Measurements from ENCODE around the gene GTPBP6. TPM values are rescaled to one million over a fixed set of nuclear protein-coding genes. Genes with fewer than 3 reads are reported as not detected.
A peak's percentile ranks its signal among the peaks of the same experiment; 100 is the strongest.
"Not testable (repeated sequence)": the region's sequence is repeated elsewhere in the genome, so short reads cannot be mapped to it uniquely, and the experiment has no call there.

Gene GTPBP6
- total RNA-seq, 2 donors from 2014 or later, result 67.7 to 69.0 TPM

DNA sequence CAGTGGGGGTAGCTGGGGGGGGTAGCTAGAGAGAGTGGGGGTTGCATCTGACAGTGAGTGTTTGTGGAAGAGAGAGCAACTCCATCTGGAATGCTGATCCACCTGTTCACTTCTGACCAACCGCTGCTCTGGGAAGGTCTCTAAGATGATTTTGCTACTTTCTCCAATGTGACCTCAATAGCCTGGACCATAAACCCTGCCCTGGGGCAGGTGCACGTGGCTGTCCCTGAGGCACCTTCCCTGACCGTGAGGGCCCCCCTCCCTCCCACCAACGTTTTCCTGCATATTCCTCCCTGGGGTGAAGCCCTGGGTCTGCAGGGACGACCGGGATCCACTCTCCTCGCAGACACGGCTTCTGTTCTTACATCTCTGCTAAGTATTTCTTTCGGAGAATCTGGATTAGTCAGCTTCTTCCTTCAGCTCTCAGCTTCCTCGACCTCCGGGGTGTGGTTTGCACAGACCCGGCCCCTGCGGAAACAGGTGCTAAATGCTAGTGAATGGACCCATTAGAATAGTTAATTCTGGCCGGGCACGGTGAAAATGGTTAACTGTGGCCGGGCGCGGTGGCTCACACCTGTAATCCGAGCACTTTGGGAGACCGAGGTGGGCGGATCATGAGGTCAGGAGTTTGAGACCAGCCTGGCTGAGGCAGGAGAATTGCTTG is 58.8 kb downstream of the GTPBP6 start:
- Mint-ChIP-seq H3K27ac (no peak overlapping the region), H3K4me3 (peak overlapping the region; percentile 39), H3K27me3 (no peaks in the 10 kb centered on the region), H3K4me1 (no peaks in the 10 kb centered on the region), H3K36me3 (ENCODE audit: low read depth) (no peaks in the 10 kb centered on the region)
- no peak for DNase-seq
- ATAC-seq, result no peak
- no peaks in the 10 kb centered on the region for H3K9me3 ChIP-seq (ENCODE audit: control insufficient read depth, low read length, poor library complexity, severe bottlenecking)

DNA sequence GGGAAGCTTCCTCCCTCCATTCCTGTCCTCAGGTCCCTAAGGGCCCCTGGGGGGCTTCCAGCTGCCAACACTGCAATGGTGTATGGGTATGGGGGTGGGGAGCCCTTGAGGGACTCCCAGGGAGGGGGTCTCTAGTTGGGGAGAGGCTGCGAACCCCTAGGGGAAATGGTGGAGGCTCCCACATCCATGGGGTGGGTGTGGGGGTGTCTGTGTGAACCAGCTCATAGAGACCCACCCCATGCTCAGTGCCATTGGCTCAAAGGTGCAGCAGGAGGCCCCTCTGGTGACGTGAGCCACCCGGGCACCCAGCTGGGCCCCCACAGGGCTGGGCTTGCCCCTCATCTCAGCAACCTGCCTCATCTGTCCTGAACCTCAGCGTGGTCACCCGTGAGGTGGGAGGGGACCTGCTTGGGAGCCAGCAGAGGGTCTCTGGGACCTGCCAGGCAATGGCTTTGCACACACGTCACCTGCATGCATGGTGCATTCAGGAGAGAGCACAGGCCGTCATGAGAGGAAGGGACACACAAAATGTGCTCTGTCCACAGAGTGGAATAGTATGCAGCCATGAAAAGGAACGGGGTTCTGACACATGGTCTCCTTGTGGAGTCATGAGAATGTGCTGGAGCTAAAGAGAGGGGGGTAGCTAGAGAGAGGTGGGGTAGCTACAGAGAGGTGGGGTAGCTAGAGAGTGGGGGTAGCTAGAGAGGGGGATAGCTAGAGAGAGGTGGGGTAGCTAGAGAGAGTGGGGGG is 60.1 kb downstream of the GTPBP6 start:
- H3K9me3 ChIP-seq (ENCODE audit: control insufficient read depth, low read length, poor library complexity, severe bottlenecking), result no peaks in the 10 kb centered on the region
- ATAC-seq (no peak), DNase-seq (no peak)
- no peak overlapping the region for H3K27ac Mint-ChIP-seq
- H3K4me3 Mint-ChIP-seq, result no peak overlapping the region
- peaks cover 2% of the 10 kb centered on the region for H3K4me1 Mint-ChIP-seq
- H3K27me3 Mint-ChIP-seq, result no peaks in the 10 kb centered on the region
- H3K36me3 Mint-ChIP-seq (ENCODE audit: low read depth), result no peaks in the 10 kb centered on the region

DNA sequence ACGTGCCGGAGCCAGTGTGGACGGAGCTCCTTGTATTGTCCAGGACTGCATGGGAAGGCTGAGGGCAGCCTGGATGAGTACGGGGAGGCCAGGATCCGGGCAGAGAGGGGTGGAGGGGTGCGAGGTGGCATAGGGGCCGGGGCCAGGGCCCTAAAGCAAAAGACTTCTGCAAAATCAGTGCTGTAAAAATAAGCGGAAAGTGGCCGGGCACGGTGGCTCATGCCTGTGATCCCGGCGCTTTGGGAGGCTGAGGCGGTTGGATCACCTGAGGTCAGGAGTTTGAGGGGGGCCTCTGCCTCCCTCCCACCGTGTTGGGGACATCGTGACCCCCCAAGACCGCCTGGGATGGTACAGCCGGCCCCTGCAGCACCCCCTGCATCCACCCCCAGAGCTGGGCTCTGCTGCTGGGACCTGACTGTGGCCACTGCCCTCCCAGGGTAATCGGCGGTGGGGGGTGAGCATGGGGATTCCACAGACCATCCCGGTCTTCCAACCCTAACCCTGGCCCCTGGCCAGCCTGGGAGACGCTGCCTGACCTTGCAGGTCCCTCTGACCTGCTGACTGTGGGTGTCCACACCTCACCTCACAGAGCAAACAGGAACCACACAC is 60.8 kb downstream of the GTPBP6 start:
- H3K9me3 ChIP-seq (ENCODE audit: control insufficient read depth, low read length, poor library complexity, severe bottlenecking), result no peaks in the 10 kb centered on the region
- no peaks in the 10 kb centered on the region for H3K27me3 Mint-ChIP-seq
- ATAC-seq (no peak), DNase-seq (no peak)
- H3K36me3 Mint-ChIP-seq (ENCODE audit: low read depth), result no peaks in the 10 kb centered on the region
- no peak overlapping the region for H3K27ac Mint-ChIP-seq
- no peak overlapping the region for H3K4me3 Mint-ChIP-seq
- H3K4me1 Mint-ChIP-seq, result peaks cover 2% of the 10 kb centered on the region

DNA sequence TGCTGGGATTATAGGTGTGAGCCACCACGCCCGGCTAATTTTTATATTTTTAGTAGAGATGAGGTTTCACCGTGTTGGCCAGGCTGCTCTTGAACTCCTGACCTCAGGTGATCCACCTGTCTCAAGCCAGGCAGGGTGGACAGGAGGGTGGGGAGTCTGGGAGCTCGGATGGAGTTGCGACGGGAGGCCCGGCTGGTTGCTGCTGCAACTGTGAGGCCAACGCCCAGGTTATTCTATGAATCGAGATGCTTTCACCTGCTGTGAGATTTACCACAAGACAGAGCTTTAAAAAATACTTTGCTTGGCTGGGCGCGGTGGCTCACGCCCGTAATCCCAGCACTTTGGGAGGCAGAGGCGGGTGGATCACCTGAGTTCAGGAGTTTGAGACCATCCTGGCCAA is 61.5 kb downstream of the GTPBP6 start:
- H3K36me3 Mint-ChIP-seq (ENCODE audit: low read depth); H3K4me1 Mint-ChIP-seq; H3K27ac Mint-ChIP-seq; H3K4me3 Mint-ChIP-seq; DNase-seq; H3K9me3 ChIP-seq (ENCODE audit: control insufficient read depth, low read length, poor library complexity, severe bottlenecking); H3K27me3 Mint-ChIP-seq; ATAC-seq: not testable (repeated sequence)

DNA sequence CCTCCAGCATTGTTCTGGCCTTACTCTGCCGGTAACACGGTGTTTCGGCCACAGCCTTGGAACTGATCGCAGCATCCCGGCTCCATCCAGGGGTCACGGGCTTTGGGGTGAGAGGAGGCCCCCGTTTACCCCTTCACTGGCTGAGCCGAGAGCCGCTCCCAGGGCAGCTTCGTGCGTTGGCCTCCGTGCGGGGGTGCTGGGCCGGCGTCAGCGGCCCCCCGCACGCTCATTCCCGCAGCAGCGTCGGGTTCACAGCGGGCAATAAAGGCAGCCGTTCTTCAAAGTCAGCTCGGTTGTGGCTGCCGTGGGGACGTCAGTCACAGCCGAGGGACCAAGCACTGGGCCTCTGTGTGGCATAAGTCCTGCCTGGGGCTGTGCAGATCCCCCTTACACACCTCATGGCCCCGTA is 62.7 kb downstream of the GTPBP6 start:
- no peak overlapping the region for H3K27ac Mint-ChIP-seq
- no peaks in the 10 kb centered on the region for H3K36me3 Mint-ChIP-seq (ENCODE audit: low read depth)
- H3K4me3 Mint-ChIP-seq, result no peak overlapping the region
- peaks cover 14% of the 10 kb centered on the region for H3K4me1 Mint-ChIP-seq
- H3K9me3 ChIP-seq (ENCODE audit: control insufficient read depth, low read length, poor library complexity, severe bottlenecking), result no peaks in the 10 kb centered on the region
- DNase-seq (no peak), ATAC-seq (no peak)
- no peaks in the 10 kb centered on the region for H3K27me3 Mint-ChIP-seq

Other genes starting within 250 kb of the GTPBP6 start
- 10 to 100 TPM; 13.0 to 17.9 TPM for gene PLCXD1, start 37.4 kb downstream of the GTPBP6 start, total RNA-seq
- gene PPP2R3B, start 68.1 kb upstream of the GTPBP6 start, total RNA-seq, result 10 to 100 TPM; 18.5 to 19.1 TPM

Measured in T-helper 17 cell (primary cell).